ENCODE measurements around the gene RTTN. TPM values are rescaled to one million over a fixed set of nuclear protein-coding genes. Genes with fewer than 3 reads are reported as not detected.

Gene RTTN
- total and polyA plus RNA-seq, 2 of the 4 experiments (the other 2 are of a cell fraction) = 5.8 to 19.9 TPM

DNA sequence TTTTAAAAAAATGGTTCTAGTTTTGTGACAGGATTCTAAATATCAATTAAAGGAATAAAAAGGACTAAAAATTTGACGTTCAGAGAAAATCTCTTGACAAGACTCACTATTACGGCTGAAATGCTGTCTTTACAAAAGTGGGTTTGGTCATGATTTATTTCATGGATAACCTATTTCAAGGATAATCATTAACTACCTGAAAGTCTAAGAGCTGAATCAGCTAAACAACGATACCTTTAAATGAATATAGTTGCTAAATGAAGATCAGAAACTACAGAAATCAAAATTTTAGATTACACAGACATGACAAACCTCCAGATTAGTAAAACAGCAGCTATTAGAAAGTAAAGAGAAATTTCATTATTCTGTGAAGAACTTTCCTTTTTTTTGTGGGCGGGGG is 35.7 kb downstream of the RTTN start:
- ATAC-seq (ENCODE audit: low read depth) (no peak), DNase-seq (no peak)
- H2AK9ac ChIP-seq (replicated peaks; ENCODE audit: low read depth, low read length, poor library complexity) = no peak overlapping the region
- intact Hi-C loops (cut with micrococcal nuclease) = no loop called here
- ChIA-PET CTCF (no interaction called here), POLR2A (ENCODE audit: unreplicated experiment) (no interaction called here)
- no peak for TF ChIP-seq BHLHE40 (IDR thresholded peaks at IDR 0.05; ENCODE audit: low read depth, low read length)
- TF ChIP-seq MAFK (IDR thresholded peaks at IDR 0.05; ENCODE audit: low read depth, low read length) = no peak; the same call in 1 of the 2 replicates
- no peak for TF ChIP-seq SMC3 (IDR thresholded peaks at IDR 0.05; ENCODE audit: low read depth, low read length)
- TF ChIP-seq, protein P1, sequence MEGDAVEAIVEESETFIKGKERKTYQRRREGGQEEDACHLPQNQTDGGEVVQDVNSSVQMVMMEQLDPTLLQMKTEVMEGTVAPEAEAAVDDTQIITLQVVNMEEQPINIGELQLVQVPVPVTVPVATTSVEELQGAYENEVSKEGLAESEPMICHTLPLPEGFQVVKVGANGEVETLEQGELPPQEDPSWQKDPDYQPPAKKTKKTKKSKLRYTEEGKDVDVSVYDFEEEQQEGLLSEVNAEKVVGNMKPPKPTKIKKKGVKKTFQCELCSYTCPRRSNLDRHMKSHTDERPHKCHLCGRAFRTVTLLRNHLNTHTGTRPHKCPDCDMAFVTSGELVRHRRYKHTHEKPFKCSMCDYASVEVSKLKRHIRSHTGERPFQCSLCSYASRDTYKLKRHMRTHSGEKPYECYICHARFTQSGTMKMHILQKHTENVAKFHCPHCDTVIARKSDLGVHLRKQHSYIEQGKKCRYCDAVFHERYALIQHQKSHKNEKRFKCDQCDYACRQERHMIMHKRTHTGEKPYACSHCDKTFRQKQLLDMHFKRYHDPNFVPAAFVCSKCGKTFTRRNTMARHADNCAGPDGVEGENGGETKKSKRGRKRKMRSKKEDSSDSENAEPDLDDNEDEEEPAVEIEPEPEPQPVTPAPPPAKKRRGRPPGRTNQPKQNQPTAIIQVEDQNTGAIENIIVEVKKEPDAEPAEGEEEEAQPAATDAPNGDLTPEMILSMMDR (conservative IDR thresholded peaks at IDR 0.05; ENCODE audit: low read depth, low read length) = no peak
- TF ChIP-seq POLR2A (IDR thresholded peaks at IDR 0.05; ENCODE audit: low read depth, low read length) = no peak
- no peak for TF ChIP-seq RAD21 (IDR thresholded peaks at IDR 0.05; ENCODE audit: low read length)
- TF ChIP-seq, protein P2, sequence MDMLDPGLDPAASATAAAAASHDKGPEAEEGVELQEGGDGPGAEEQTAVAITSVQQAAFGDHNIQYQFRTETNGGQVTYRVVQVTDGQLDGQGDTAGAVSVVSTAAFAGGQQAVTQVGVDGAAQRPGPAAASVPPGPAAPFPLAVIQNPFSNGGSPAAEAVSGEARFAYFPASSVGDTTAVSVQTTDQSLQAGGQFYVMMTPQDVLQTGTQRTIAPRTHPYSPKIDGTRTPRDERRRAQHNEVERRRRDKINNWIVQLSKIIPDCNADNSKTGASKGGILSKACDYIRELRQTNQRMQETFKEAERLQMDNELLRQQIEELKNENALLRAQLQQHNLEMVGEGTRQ (IDR thresholded peaks at IDR 0.05; ENCODE audit: low read depth, low read length) = no peak
- no peak for TF ChIP-seq NFE2L2 (IDR thresholded peaks at IDR 0.05; ENCODE audit: low read depth, low read length)
- TF ChIP-seq RFX5 (IDR thresholded peaks at IDR 0.05; ENCODE audit: low read depth, low read length) = no peak
- TF ChIP-seq CEBPB (IDR thresholded peaks at IDR 0.05; ENCODE audit: low read depth, low read length) = no peak
- no peak for TF ChIP-seq CHD1 (IDR thresholded peaks at IDR 0.05; ENCODE audit: low read depth, low read length)
- no peak for TF ChIP-seq MXI1 (IDR thresholded peaks at IDR 0.05; ENCODE audit: borderline replicate concordance, low read depth, low read length)
- TF ChIP-seq, protein P3, sequence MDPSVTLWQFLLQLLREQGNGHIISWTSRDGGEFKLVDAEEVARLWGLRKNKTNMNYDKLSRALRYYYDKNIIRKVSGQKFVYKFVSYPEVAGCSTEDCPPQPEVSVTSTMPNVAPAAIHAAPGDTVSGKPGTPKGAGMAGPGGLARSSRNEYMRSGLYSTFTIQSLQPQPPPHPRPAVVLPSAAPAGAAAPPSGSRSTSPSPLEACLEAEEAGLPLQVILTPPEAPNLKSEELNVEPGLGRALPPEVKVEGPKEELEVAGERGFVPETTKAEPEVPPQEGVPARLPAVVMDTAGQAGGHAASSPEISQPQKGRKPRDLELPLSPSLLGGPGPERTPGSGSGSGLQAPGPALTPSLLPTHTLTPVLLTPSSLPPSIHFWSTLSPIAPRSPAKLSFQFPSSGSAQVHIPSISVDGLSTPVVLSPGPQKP (IDR thresholded peaks at IDR 0.05; ENCODE audit: borderline replicate concordance, low read depth, low read length) = no peak
- no peak for TF ChIP-seq RCOR1 (IDR thresholded peaks at IDR 0.05; ENCODE audit: insufficient replicate concordance, low read length)
- no peak for TF ChIP-seq FOS (IDR thresholded peaks at IDR 0.05; ENCODE audit: low read depth, low read length)
- no peak for TF ChIP-seq MAZ (IDR thresholded peaks at IDR 0.05; ENCODE audit: borderline replicate concordance, low read depth, low read length)
- no peak overlapping the region for H3K4me2 ChIP-seq (ENCODE audit: low read depth, low read length)
- BruUV-seq (replicated peaks) = no TSS peak
- no peak overlapping the region for H3K4me3 ChIP-seq (ENCODE audit: insufficient read depth, low read depth, low read length)
- peaks cover 0 to 10% of the 10 kb centered on the region in 2 experiments; a peak in 1 of 4 replicates for H3K79me1 ChIP-seq (ENCODE audit: low read depth in 1 of 2, low read length in 2 of 2)
- H3K4ac ChIP-seq (ENCODE audit: low read depth, low read length) = no peak overlapping the region
- H3K36me3 ChIP-seq (ENCODE audit: control insufficient read depth, insufficient read depth, low read length) = no peaks in the 10 kb centered on the region
- H2AK5ac ChIP-seq (ENCODE audit: low read depth, low read length) = no peak overlapping the region
- H4K20me1 ChIP-seq (ENCODE audit: insufficient read depth, low read length) = no peaks in the 10 kb centered on the region
- no peak overlapping the region for H3K56ac ChIP-seq (ENCODE audit: extremely low read depth, insufficient read depth, low read length)
- no peaks in the 10 kb centered on the region for H3K27me3 ChIP-seq (ENCODE audit: control insufficient read depth, insufficient read depth, low read length)
- WGBS, 2 experiments (ENCODE audit: extremely low coverage in 2 of 2, insufficient read length in 1 of 2) = no CpG with 5 or more reads among the region's 4 CpGs
- H4K91ac ChIP-seq (ENCODE audit: insufficient read depth, low read depth, low read length) = no peak overlapping the region
- dilution Hi-C loops (cut with HindIII; ENCODE audit: low sequenced_read_pairs, unreplicated experiment) = no loop called here
- no peak overlapping the region for H4K5ac ChIP-seq (ENCODE audit: low read depth, low read length)
- H2BK120ac ChIP-seq (ENCODE audit: low read depth, low read length) = no peak overlapping the region
- no peak overlapping the region; the same call in 2 of the 3 replicates for H2BK15ac ChIP-seq (ENCODE audit: low read depth, low read length)
- H3K18ac ChIP-seq (ENCODE audit: low read depth, low read length) = no peak overlapping the region
- no peak overlapping the region for H3K14ac ChIP-seq (replicated peaks; ENCODE audit: low read depth, low read length)
- H3K4me1 ChIP-seq (ENCODE audit: control insufficient read depth, insufficient read depth, low read length) = peaks cover 2% of the 10 kb centered on the region; the same call in 1 of the 2 replicates
- H2AFZ ChIP-seq (replicated peaks; ENCODE audit: low read length, poor library complexity) = no peak overlapping the region
- H3K9me3 ChIP-seq (ENCODE audit: control insufficient read depth, insufficient read depth, low read length) = no peaks in the 10 kb centered on the region
- H3K9ac ChIP-seq (ENCODE audit: low read depth, low read length) = no peak overlapping the region
- no peak overlapping the region for H4K8ac ChIP-seq (ENCODE audit: low read depth in 2 of 2, low read length in 2 of 2)
- H2BK5ac ChIP-seq (ENCODE audit: low read depth, low read length, poor library complexity, severe bottlenecking) = no peak overlapping the region
- no peak overlapping the region for H3K27ac ChIP-seq (ENCODE audit: insufficient read depth, low read length)
- H2BK20ac ChIP-seq (ENCODE audit: low read depth, low read length) = no peak overlapping the region
- in situ Hi-C loops (cut with MboI; ENCODE audit: low sequenced_read_pairs) = no loop called here
- no peaks in the 10 kb centered on the region for H3K9me1 ChIP-seq (ENCODE audit: insufficient read depth, low read length)
- H3K23ac ChIP-seq (ENCODE audit: low read depth, low read length) = no peak overlapping the region
